A673 (cell line): ENCODE data around the gene MRNIP.

Experiments
- CTCF ChIP-seq: fragments of 300-800, 200-600 bp; sonication (generic); conservative IDR thresholded peaks from 2 replicates; pipeline ENCODE4 v1.5.1; 2017; ENCODE audit warnings: low read depth, mild to moderate bottlenecking, antibody characterized with exemption, low read length, moderate library complexity, mixed read lengths
- EZH2 ChIP-seq: fragments of 200-600 bp; sonication (generic); IDR thresholded peaks from 2 replicates; pipeline ENCODE4 v1.6.1; 2017; ENCODE audit warnings: borderline replicate concordance, low read depth, mild to moderate bottlenecking, mixed read lengths, antibody characterized with exemption, low read length; ENCODE audit not compliant: poor library complexity, severe bottlenecking

GRCh38 chr5:179794575-179794974, 64.0 kb downstream of the MRNIP start:
- TF ChIP-seq CTCF: no peak
- no peak for TF ChIP-seq EZH2
